NCI-H748 treated with DMSO at 0.1 percent for 48 hours (cell line): ENCODE results near the gene USP9X.
A peak's percentile ranks its signal among the peaks of the same experiment; 100 is the strongest.
"Not testable (repeated sequence)": the region's sequence is repeated elsewhere in the genome, so short reads cannot be mapped to it uniquely, and the experiment has no call there.

Experiments
- DNase-seq: peaks from one replicate; lab custom pipeline; 2025; lab: John Stamatoyannopoulos, UW

Gene USP9X, protein sequence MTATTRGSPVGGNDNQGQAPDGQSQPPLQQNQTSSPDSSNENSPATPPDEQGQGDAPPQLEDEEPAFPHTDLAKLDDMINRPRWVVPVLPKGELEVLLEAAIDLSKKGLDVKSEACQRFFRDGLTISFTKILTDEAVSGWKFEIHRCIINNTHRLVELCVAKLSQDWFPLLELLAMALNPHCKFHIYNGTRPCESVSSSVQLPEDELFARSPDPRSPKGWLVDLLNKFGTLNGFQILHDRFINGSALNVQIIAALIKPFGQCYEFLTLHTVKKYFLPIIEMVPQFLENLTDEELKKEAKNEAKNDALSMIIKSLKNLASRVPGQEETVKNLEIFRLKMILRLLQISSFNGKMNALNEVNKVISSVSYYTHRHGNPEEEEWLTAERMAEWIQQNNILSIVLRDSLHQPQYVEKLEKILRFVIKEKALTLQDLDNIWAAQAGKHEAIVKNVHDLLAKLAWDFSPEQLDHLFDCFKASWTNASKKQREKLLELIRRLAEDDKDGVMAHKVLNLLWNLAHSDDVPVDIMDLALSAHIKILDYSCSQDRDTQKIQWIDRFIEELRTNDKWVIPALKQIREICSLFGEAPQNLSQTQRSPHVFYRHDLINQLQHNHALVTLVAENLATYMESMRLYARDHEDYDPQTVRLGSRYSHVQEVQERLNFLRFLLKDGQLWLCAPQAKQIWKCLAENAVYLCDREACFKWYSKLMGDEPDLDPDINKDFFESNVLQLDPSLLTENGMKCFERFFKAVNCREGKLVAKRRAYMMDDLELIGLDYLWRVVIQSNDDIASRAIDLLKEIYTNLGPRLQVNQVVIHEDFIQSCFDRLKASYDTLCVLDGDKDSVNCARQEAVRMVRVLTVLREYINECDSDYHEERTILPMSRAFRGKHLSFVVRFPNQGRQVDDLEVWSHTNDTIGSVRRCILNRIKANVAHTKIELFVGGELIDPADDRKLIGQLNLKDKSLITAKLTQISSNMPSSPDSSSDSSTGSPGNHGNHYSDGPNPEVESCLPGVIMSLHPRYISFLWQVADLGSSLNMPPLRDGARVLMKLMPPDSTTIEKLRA (N-terminal part only)

DNA sequence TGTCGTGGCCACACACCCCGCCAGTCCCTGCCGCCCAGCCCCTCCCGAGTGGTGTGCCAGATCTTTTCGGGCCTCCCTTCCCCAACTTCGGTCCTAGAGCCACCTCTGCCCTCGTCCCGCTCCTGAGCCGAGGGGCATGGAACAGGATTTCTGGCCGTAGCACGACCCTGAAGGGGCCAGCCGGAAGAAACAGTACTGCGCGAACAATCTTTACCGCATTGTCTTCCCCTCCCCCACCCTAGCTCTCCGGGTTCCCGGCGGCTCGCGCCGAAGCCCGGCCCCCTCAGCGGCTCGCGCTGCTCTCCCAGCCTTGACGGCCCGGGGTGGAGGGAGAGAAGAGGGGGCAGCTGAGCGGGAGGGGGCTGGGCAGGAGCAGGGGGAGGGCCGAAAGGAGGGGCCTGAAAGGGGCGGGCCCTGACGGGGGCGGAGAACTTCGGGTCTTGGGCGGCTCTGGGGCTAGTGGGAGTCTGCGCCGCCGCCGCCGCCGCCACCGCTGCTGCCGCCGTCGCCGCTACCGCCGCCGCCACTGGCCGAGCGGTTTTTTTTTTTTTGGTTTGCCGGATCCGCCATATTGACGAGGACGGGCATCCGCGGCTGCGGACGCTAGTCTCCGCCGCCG lies at the start of gene USP9X:
Gene USP9X, plus strand, starts transcription at position 553 of the 619 bp plus-strand sequence. CDS start 38,184 bp downstream, outside the sequence.
- DNase-seq = peak; percentile 54

DNA sequence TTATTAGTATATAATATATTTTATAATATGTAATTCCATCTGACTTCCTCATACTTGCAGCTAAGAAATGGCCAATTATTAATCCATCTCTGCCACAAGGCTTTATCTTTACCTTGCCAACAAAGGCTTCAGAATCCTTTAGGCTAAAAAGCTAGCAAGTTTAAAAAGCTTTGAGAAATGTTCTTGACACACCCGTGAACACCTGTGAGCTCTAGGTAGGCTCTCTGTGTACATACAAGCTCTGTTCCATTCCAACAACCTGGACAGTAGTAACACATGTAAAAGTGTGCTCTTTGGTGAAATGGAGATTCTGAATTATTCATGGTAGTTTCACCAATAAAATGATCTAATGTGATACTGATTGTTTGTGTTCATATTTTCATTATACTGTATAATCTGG lies 49.7 kb upstream of the USP9X start:
- no peak for DNase-seq

DNA sequence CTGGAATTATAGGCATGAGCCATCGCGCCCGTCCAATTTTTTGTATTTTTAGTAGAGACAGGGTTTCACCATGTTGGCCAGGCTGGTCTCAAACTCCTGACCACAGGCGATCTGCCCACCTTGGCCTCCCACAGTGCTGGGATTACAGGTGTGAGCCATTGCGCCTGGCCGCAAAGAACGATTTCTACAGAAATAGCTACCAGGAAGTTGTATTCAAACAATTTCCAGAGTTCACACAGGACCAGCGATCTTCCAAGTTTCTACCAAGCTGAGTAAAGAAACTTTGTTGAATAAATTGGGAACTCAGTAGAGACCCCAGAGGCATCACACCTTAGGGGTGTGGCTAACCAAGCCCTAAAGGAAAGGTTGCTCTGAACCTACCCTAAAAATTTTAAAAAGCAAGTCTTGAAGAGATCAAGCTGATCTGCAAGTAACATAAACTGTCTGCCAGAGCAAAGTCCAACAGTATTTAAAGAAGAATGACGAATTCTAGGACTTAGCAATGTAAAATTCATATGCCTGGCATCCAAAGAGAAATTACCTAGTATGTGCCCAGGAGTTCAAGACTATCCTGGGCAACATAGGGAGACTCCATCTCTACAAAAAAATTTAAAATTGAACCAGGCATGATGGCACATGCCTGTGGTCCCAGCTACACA lies 48.4 kb upstream of the USP9X start:
- no peak for DNase-seq

DNA sequence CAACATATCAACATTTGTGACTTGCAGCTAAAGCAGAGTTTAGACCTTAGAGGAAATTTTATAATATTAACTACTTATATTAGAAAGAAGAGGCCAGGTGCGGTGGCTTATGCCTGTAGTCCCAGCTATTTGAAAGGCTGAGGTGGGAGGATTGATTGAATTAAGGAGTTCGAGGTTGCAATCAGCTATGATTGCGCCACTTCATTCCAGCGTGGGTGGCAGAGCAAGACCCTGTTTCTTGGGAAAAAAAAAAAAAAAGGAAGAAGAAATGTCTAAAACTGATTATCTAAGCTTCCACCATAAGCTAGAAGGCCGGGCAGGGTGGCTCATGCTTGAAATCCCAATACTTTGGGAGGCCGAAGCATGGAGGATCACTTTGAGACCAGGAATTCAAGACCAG lies 42.0 kb upstream of the USP9X start:
- no peak for DNase-seq

DNA sequence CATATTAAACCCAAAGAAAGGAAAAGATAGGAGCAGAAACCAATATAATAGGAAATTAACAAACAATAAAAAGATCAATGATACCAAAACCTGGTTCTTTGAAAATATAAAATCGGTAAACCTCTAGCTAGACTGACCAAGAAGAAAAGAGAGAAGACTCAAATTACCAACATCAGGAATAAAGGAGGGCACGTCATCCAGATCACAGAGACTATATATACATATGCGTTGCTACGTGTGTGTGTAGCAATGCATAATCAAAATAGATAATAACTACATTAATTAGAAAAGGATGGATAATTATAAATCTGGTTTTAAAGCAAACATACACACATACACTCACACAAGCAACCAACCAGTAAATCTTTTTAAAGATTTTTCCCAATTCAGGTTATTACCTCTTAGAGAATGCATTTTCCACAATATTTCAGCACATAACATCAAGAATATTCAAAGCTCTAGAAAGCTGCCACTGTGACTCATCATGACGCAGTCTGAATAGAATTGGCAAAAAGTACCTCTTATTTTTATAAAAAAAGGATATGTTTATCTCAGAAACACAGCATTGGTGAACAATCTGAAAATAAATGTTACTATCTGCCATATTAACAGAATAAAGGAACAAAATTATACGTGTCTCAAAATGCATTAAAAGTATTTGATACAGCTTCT lies 41.4 kb upstream of the USP9X start:
- DNase-seq = no peak

DNA sequence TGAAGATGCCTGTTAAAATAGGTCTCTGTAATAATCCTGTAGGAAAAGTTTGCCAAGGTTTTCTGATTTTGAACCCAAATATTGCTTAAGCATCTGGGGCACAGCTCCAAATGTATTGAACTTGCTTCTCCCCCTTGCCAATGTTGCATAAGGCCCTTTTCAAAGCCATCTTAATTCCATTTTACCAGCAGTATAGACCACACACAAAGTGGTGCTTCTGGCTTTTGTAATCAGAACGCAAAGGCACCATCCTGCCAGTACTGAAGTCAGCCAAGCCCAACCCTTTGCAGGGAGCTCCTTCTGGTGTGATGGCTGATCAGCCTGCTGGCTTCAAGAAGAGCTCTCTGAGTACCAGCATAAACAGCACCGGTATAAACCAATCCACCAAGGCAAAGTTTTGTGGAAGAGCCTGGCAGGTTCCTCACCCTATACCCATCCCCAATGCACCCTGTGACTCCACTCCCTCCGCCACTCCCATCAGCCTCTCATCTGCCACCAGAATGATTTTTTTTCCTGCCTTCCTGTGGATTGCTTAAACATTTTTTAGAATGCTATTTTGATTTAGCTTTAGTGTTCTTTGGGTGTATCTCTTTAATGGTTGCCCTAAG lies 39.2 kb upstream of the USP9X start:
- no peak for DNase-seq

DNA sequence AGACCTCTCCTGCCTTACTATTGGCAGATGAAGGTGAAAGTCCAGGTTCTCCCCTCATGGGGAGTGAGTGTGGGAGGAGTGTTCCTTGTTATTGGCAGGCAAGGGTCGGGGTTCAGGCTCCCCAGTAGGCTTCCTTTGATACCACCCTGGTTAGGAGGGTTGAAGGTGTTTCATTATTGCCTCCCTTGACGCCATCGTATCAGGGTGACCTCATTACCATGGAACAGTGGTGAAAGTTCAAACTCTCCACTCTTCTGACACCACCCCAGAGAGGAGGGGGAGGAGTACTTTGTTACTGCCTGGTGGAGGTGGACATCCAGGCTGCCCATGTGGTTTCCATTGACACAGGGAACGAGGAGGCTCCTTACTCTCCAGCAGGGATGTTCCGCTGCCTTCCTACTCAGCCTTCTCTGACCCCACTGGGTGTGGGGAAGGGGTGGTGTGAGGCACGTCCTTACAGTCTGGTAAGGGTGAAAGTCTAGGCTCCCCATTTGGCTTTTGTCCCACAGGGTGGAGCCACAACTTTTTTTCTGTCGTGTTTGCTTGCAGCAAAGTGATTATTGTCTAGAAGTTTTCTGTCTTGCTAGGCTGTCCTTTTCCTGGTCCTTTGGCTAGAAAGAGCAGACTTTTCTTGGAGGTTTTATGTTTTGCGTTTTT lies 37.2 kb upstream of the USP9X start:
- no peak for DNase-seq

DNA sequence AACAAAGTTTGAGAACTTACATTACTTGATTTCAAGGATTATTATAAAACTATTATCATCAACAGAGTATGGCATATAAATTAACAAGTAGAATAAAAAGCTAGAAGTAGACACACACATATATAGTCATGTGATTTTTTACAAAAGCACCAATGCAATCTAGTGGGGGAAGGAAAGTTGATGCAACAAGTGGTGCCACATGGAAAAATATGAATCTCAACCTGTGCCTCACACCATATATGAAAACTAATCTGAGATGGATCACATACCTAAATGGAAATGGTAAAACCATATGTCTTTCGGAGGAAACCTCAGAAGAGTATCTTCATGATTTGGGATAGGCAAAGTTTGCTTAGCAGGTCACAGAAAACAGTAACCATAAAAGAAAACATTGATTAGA lies 34.9 kb upstream of the USP9X start:
- DNase-seq = no peak

DNA sequence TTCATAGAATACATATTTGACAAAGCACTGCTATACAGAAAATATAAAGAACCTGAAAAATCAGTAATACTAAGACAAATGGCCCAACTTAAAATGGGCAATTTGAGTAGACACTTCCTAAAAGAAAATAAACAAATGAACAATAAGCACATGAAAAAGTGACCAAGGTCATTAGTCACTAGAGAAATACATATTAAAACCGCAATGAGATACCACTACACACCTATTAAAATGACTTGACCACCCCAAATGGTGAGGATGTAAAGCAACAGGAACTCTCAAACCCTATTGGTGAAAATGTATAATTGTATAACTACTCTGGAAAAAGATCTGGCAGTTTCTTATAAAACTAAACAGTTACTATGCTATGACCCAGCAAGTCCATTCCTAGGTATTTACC lies 34.0 kb upstream of the USP9X start:
- DNase-seq = no peak

DNA sequence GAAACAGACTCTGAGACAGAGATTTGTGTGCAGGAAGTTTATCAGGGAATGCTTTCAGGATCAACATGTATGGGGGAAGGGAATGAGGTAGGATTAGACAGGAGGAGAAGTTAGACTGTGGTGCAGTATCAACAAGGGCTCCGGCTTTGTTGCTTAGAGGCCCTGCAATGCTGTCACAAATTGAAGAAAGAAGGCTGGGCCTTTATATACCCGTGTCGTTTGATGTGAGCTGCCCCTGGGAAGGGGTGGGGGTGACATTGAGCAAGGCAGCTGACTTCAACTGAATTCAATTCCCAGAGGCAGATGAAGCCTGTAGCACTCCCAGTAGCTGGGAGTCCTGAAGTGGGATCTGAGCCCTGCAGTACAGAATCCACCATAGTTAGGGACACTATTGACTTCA lies 29.5 kb upstream of the USP9X start:
- no peak for DNase-seq

DNA sequence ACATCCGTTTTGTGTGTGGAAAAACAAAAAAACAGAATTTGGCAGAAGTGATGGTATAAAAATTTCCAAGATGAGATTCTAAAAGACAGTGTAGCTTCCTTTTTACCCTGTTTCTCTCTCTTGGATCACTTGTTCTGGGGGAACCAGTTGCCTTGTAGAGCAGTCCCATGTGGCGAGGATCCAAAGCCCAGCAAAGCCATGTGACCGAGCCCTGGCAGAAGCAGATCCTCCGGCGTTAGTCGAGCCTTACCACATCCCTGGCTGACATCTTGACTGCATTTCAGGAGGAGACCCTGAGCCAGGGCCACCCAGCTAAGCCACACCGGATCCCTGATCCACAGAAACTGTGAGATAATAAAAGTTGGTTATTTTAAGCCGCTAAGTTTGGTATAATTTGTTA lies 22.0 kb upstream of the USP9X start:
- DNase-seq = not testable (repeated sequence)

DNA sequence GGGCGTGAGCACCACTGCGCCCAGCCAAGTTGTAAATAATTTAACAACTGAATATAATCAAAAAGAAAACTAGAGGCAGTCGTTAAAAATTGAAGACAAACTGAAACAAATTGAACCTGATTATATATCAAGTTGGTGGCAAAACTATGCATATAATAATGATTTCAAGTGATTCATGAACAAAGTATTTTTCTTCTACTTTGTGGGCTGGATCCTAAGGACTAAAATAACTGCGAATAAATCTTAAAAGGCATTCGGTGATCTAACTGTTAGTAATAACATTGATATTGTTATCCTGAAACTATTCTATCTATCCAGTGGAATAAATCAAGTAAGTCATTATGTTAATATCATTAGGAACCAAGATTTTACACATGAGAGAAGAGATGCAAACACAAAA lies 21.2 kb upstream of the USP9X start:
- no peak for DNase-seq

DNA sequence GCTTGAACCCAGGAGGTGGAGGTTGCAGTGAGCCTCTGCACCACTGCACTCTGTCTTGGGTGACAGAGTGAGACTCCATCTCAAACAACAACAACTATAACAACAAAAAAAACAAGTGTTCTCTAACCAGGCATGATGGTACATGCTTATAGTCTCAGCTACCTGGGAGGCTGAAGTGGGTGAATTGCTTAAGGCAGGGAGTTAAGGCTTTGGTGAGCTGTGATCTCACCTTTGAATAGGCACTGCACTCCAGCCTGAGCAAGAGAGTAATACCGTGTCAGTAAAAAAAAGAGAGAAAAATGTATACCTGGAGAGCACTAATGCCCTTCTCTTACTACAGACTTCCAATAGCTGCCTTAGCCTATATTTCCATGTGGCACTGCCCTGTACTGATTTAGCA lies 18.9 kb upstream of the USP9X start:
- DNase-seq = no peak

DNA sequence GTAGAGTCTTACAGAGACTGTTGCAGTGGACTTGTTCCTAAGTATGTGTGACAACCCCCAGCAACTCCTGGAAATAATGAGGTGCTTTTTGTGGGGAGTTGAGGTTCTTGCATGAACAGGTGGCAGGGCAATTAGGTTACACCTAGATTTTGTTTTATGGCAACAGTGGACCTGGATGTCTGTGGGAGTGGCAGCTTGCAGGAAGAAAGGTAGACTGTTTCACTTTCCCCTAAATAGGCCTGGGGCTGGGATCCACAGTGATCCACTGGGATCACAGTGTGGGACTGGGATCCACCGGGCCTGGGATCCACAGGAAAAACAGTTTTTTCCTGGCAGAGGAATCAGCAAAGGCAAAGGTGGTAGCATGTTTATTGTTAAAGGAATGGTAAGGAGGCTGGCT lies 18.3 kb upstream of the USP9X start:
- no peak for DNase-seq

DNA sequence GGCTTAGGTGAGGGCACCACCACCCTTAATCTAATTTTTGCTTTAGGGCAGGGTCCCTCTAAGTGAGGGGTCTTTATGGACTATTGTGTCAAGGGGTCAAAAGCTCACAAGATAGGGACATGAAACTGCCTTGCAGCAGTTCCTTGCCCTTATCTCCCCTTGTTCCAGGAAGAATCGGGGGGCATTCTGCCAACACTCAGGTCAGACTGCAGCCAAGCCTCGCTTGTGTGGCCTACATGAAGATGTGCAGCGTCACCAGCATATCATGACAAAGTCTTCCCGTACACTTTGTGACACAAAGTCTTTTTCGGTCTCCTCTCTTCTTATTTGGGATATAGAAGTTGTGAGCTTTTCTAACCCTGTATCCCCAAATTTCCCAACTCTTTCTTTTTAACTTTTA lies 17.5 kb upstream of the USP9X start:
- no peak for DNase-seq

DNA sequence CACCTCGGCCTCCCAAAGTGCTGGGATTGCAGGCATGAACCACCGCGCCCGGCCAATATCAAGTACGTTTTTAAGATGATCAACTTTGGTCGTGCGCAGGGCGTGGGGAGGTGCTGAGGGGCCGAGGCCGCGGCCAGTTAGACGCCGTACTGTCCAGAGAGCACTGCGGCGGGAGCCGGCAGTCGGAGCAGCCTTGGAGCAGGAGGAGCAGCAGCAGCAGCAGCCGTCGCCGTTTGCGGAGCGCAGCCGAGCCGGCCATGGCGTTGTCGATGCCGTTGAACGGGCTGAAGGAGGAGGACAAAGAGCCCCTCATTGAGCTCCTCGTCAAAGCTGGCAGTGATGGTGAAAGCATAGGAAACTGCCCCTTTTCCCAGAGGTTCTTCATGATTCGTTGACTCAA lies 8.5 kb upstream of the USP9X start:
- DNase-seq = no peak

DNA sequence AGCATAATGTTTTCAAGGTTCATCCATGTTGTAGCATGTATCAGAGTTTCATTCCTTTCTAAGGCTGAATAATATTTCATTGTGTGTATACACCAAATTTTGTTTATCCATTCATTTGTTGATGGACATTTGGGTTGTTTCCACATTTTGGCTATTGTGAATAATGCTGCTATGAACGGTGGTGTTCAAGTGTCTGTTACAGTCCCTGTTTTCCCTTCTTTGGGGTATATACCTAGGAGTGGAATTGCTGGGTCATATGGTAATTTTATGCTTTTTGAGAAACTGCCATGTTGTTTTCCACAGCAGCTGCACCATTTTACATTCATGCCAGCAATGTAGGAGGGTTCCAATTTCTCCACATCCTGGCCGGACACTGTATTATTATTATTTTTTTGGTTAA lies 3.4 kb upstream of the USP9X start:
- DNase-seq = no peak

DNA sequence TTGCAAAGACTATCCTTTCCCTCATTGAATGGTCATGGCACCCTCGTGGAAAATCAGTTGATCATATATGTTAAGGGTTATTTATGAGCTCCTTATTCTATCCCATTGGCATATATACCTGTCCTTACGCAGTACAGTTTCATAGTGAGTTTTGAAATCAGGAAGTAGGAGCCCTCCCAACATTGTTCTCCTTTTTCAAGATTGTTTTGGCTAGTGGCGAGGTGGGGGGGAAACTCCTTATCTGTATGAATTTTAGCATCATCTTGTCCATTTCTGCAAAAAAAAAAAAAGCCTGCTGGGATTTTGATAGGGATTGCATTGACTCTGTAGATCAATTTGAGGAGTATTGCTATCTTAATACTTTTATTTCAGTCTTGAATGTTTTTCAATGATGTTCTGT lies 2.5 kb upstream of the USP9X start:
- DNase-seq = no peak

DNA sequence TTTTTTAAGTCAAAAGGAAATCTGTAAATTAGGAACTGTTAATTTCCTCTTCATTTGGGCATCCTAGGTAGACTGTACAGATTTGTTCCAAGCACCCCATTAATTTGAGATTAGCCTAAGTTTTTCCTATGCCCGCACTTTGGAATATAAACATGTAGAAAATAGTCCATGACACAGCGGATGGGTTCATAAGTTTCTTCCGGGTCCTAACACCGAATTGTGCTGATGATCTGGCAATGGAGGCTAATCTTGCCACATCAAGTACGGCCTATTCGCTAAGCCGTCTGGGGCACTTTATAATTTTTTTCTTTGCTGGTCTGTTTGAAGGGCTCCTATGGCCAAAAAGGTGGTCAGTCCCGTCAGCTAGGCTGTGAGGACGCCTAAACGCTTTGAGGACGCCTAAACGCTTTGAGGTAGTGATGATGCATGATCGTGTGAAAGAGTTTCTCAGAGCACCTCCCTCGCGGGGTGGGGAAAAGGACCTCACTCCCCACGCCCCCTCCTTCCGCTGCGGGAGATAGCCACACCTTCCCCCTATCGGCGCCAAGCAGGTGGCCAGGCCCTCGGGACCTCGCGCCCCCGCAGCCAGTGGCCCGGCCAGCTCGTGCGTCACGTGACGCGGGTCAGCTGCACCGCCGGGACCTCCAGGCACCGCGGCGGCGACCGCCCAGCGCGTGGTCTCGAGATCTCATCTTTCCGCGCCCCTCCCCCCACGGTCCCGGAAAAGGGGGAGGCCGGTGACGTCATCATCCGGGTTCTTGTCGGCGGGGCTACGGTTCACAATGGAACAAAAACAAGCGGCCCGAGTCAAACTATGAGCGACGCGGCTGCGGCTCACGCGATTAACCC lies 977 bp upstream of the USP9X start:
- DNase-seq = peak; percentile 93
